ENCODE results near the gene CAPN10.

Gene CAPN10

GRCh38 chr2:240571314-240571973 lies 15.1 kb upstream of the CAPN10 start:
- no peak overlapping the region for H3K27ac ChIP-seq (ENCODE audit: insufficient read depth in 1 of 2, low read depth in 1 of 2, low read length in 2 of 2, poor library complexity in 1 of 2, severe bottlenecking in 2 of 2)
- no peak for DNase-seq
- CTCF ChIA-PET = interaction anchor here (1.3 to 1.4 kb wide), 2 partner anchors 9 to 16 kb away, joined by 4 read pairs; no protein-coding TSS in a partner anchor
- POLR2A ChIA-PET = interaction anchor here (0.6 kb wide), 1 partner anchor 15 kb away, joined by 3 read pairs; the partner anchor contains the start of gene CAPN10
- H3K4me1 ChIP-seq (ENCODE audit: control extremely low read depth in 1 of 4, control insufficient read depth in 4 of 4, insufficient read depth in 4 of 4, low read length in 3 of 4) = peaks cover 2 to 35% (median 34%) of the 10 kb centered on the region in 4 experiments
- no peaks in the 10 kb centered on the region for H3K27me3 ChIP-seq (replicated peaks in 2 of 5; ENCODE audit: control insufficient read depth in 4 of 5, insufficient read depth in 5 of 5, low read length in 4 of 5)
- H3K9me3 ChIP-seq (ENCODE audit: control extremely low read depth in 1 of 5, control insufficient read depth in 4 of 5, insufficient read depth in 2 of 5, low read depth in 1 of 5, low read length in 4 of 5) = no peaks in the 10 kb centered on the region
- peaks cover 0 to 43% (median 28%) of the 10 kb centered on the region in 4 experiments for H3K36me3 ChIP-seq (ENCODE audit: control insufficient read depth in 4 of 4, insufficient read depth in 4 of 4, low read length in 3 of 4)
- 97% methylated on average over 14 of the region's 18 CpGs for WGBS (ENCODE audit: insufficient coverage)
- no peak overlapping the region for H3K4me3 ChIP-seq (ENCODE audit: control insufficient read depth in 1 of 7, extremely low read depth in 1 of 7, insufficient read depth in 4 of 7, low read depth in 2 of 7, low read length in 6 of 7)

GRCh38 chr2:240572141-240573031 lies 14.1 kb upstream of the CAPN10 start:
- WGBS (ENCODE audit: insufficient coverage) = 97% methylated on average over 30 of the region's 30 CpGs
- no peaks in the 10 kb centered on the region for H3K27me3 ChIP-seq (replicated peaks in 2 of 5; ENCODE audit: control insufficient read depth in 4 of 5, insufficient read depth in 5 of 5, low read length in 4 of 5)
- CTCF ChIA-PET = interaction anchor here (1.4 kb wide), 1 partner anchor 15 kb away, joined by 4 read pairs; no protein-coding TSS in a partner anchor
- DNase-seq = no peak
- peaks cover 0 to 52% (median 34%) of the 10 kb centered on the region in 4 experiments for H3K36me3 ChIP-seq (ENCODE audit: control insufficient read depth in 4 of 4, insufficient read depth in 4 of 4, low read length in 3 of 4)
- no peaks in the 10 kb centered on the region for H3K9me3 ChIP-seq (ENCODE audit: control extremely low read depth in 1 of 5, control insufficient read depth in 4 of 5, insufficient read depth in 2 of 5, low read depth in 1 of 5, low read length in 4 of 5)
- POLR2A ChIA-PET = no interaction called here
- H3K4me3 ChIP-seq (ENCODE audit: control insufficient read depth in 1 of 7, extremely low read depth in 1 of 7, insufficient read depth in 4 of 7, low read depth in 2 of 7, low read length in 6 of 7) = no peak overlapping the region
- peaks cover 0 to 25% (median 25%) of the 10 kb centered on the region in 4 experiments for H3K4me1 ChIP-seq (ENCODE audit: control extremely low read depth in 1 of 4, control insufficient read depth in 4 of 4, insufficient read depth in 4 of 4, low read length in 3 of 4)
- H3K27ac ChIP-seq (ENCODE audit: insufficient read depth in 1 of 2, low read depth in 1 of 2, low read length in 2 of 2, poor library complexity in 1 of 2, severe bottlenecking in 2 of 2) = no peak overlapping the region

GRCh38 chr2:240573071-240573515 lies 13.4 kb upstream of the CAPN10 start:
- Histone ChIP-seq H3K4me3 (ENCODE audit: control insufficient read depth in 1 of 7, extremely low read depth in 1 of 7, insufficient read depth in 4 of 7, low read depth in 2 of 7, low read length in 6 of 7) (no peak overlapping the region), H3K27me3 (replicated peaks in 2 of 5; ENCODE audit: control insufficient read depth in 4 of 5, insufficient read depth in 5 of 5, low read length in 4 of 5) (no peaks in the 10 kb centered on the region), H3K9me3 (ENCODE audit: control extremely low read depth in 1 of 5, control insufficient read depth in 4 of 5, insufficient read depth in 2 of 5, low read depth in 1 of 5, low read length in 4 of 5) (no peaks in the 10 kb centered on the region), H3K36me3 (ENCODE audit: control insufficient read depth in 4 of 4, insufficient read depth in 4 of 4, low read length in 3 of 4) (peaks cover 0 to 59% (median 40%) of the 10 kb centered on the region in 4 experiments), H3K27ac (ENCODE audit: insufficient read depth in 1 of 2, low read depth in 1 of 2, low read length in 2 of 2, poor library complexity in 1 of 2, severe bottlenecking in 2 of 2) (no peak overlapping the region), H3K4me1 (ENCODE audit: control extremely low read depth in 1 of 4, control insufficient read depth in 4 of 4, insufficient read depth in 4 of 4, low read length in 3 of 4) (peaks cover 0 to 19% (median 18%) of the 10 kb centered on the region in 4 experiments)
- ChIA-PET POLR2A (interaction anchor here (0.6 kb wide), 1 partner anchor 10 kb away, joined by 4 read pairs; no protein-coding TSS in a partner anchor), CTCF (interaction anchor here (1.1 to 5.4 kb wide), 2 partner anchors 9 to 13 kb away, joined by 3 to 20 read pairs; partner anchors contain the start of gene CAPN10)
- DNase-seq = no peak
- 90% methylated on average over 17 of the region's 20 CpGs for WGBS (ENCODE audit: insufficient coverage)

DNA sequence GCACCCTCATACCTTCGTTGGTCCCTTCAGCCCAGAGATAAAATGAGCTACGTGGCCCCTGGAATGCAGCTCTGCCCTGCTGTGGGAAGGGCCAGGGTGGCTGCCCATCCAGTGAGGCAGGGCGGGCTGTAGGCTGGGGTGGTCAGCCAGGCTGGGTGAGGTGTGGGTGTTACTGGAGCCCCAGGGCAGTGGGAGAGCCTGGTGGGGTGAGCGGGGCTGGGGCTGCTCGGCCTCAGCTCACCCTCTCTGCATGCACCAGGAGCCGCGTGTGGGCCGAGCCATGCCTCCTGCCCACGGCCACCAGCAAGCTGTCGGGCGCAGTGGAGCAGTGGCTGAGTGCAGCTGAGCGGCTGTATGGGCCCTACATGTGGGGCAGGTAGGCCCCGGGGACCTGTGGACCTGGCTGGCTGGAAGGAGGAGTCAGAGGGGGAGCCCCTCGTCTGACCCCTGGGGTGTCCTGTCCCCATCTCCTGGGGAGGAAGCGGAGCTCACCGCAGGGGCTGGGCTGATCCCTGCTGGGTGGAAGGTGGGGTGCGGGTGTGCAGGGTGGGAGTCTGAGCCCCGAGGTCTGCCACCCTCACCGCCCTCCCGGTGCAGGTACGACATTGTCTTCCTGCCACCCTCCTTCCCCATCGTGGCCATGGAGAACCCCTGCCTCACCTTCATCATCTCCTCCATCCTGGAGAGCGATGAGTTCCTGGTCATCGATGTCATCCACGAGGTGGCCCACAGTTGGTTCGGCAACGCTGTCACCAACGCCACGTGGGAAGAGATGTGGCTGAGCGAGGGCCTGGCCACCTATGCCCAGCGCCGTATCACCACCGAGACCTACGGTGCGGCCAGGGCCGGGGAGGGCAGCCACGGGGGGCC lies 12.8 kb upstream of the CAPN10 start:
- POLR2A ChIA-PET = interaction anchor here (0.6 kb wide), 1 partner anchor 10 kb away, joined by 4 read pairs; no protein-coding TSS in a partner anchor
- H3K36me3 ChIP-seq (ENCODE audit: control insufficient read depth in 4 of 4, insufficient read depth in 4 of 4, low read length in 3 of 4) = peaks cover 0 to 66% (median 44%) of the 10 kb centered on the region in 4 experiments
- CTCF ChIA-PET = interaction anchor here (1.1 to 5.4 kb wide), 2 partner anchors 9 to 12 kb away, joined by 3 to 20 read pairs; partner anchors contain the start of gene CAPN10

DNA sequence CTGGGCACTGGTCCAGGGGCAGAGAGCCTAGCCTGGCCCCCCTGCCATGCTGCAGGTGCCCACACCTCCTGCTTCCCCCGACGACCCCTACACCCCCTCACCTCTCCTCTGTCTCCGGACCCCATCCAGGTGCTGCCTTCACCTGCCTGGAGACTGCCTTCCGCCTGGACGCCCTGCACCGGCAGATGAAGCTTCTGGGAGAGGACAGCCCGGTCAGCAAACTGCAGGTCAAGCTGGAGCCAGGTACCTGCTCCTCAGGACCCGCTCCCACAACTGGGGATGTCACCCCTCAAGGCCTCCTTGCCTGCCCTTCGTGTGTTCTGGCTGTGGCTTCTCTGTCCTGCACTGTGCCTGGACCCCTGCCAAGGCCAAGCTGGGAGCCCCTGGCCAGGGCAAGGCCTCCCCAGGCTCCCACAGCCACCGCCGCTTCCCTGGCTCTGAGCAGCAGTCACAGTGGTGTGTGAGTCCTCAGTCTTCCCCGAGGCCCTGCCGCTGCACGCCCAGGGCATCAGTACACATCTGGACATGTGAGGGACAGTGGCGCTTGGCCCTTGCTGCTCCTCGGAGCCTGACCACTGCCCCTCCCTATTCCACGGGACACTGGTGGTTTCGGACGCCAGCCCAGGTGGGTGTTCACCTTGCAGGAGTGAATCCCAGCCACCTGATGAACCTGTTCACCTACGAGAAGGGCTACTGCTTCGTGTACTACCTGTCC lies 12.0 kb upstream of the CAPN10 start:
- H3K4me1 ChIP-seq (ENCODE audit: control extremely low read depth in 1 of 4, control insufficient read depth in 4 of 4, insufficient read depth in 4 of 4, low read length in 3 of 4) = peaks cover 0 to 13% (median 11%) of the 10 kb centered on the region in 4 experiments
- ChIA-PET CTCF (interaction anchor here (1.1 to 5.4 kb wide), 3 partner anchors 8 to 11 kb away, joined by 3 to 20 read pairs (median 5); partner anchors contain the start of gene CAPN10), POLR2A (no interaction called here)
- H3K27me3 ChIP-seq (replicated peaks in 2 of 5; ENCODE audit: control insufficient read depth in 4 of 5, insufficient read depth in 5 of 5, low read length in 4 of 5) = no peaks in the 10 kb centered on the region
- no peak overlapping the region for H3K27ac ChIP-seq (ENCODE audit: insufficient read depth in 1 of 2, low read depth in 1 of 2, low read length in 2 of 2, poor library complexity in 1 of 2, severe bottlenecking in 2 of 2)
- peaks cover 0 to 70% (median 45%) of the 10 kb centered on the region in 4 experiments for H3K36me3 ChIP-seq (ENCODE audit: control insufficient read depth in 4 of 4, insufficient read depth in 4 of 4, low read length in 3 of 4)
- H3K9me3 ChIP-seq (ENCODE audit: control extremely low read depth in 1 of 5, control insufficient read depth in 4 of 5, insufficient read depth in 2 of 5, low read depth in 1 of 5, low read length in 4 of 5) = no peaks in the 10 kb centered on the region
- DNase-seq = no peak
- no peak overlapping the region for H3K4me3 ChIP-seq (ENCODE audit: control insufficient read depth in 1 of 7, extremely low read depth in 1 of 7, insufficient read depth in 4 of 7, low read depth in 2 of 7, low read length in 6 of 7)
- WGBS (ENCODE audit: insufficient coverage) = 99% methylated on average over 19 of the region's 21 CpGs

More for the DNA sequence above, 12.8 kb upstream of the CAPN10 start:
- Histone ChIP-seq H3K27ac (ENCODE audit: insufficient read depth in 1 of 2, low read depth in 1 of 2, low read length in 2 of 2, poor library complexity in 1 of 2, severe bottlenecking in 2 of 2) (no peak overlapping the region), H3K27me3 (replicated peaks in 2 of 5; ENCODE audit: control insufficient read depth in 4 of 5, insufficient read depth in 5 of 5, low read length in 4 of 5) (no peaks in the 10 kb centered on the region), H3K4me3 (ENCODE audit: control insufficient read depth in 1 of 7, extremely low read depth in 1 of 7, insufficient read depth in 4 of 7, low read depth in 2 of 7, low read length in 6 of 7) (no peak overlapping the region), H3K9me3 (ENCODE audit: control extremely low read depth in 1 of 5, control insufficient read depth in 4 of 5, insufficient read depth in 2 of 5, low read depth in 1 of 5, low read length in 4 of 5) (no peaks in the 10 kb centered on the region), H3K4me1 (ENCODE audit: control extremely low read depth in 1 of 4, control insufficient read depth in 4 of 4, insufficient read depth in 4 of 4, low read length in 3 of 4) (peaks cover 0 to 19% (median 18%) of the 10 kb centered on the region in 4 experiments)
- 95% methylated on average over 34 of the region's 37 CpGs for WGBS (ENCODE audit: insufficient coverage)
- DNase-seq = no peak

All from common myeloid progenitor, CD34-positive (primary cell).